ENCODE measurements around the gene TRIM2. TPM values are rescaled to one million over a fixed set of nuclear protein-coding genes. Genes with fewer than 3 reads are reported as not detected.

Gene TRIM2
- total RNA-seq, 1 experiment from 2014 or later, result 41.4 TPM

DNA sequence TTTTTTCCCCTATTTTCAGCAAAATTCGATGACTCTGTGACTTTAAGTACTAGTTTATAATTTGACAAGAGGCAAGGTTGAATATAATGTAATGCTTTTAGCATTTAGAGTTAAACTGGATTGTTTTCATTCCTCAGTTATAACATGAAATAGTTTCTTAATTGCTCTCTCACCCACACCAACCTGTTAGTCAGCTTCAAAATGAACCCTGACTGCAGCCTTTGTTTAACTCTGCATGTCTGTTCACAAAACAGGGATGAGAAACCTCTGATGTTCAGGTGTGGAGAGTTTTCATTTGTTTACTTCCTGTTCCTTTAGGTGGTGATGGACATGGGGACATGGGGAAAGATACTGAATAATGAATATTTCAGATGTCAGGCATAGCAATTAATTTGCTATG is 90.4 kb downstream of the TRIM2 start:
- H4K20me1 ChIP-seq (ENCODE audit: insufficient read depth), result no peaks in the 10 kb centered on the region; the same call in 1 of the 2 replicates
- no peak for DNase-seq (ENCODE audit: low read depth, low spot score)
- H3K9me3 ChIP-seq (ENCODE audit: control insufficient read depth in 1 of 2, insufficient read depth in 1 of 2, low read depth in 1 of 2, low read length in 2 of 2), result no peaks in the 10 kb centered on the region; a peak in 1 of 4 replicates
- RAD21 ChIA-PET (ENCODE audit: low non-redundant PET in 1 of 2, low total read pairs in 2 of 2, uncharacterized antibody in 2 of 2, unreplicated experiment in 2 of 2), result no interaction called here
- POLR2A ChIA-PET, result no interaction called here
- no peak overlapping the region for H3K27ac ChIP-seq (ENCODE audit: low read depth, low read length)
- intact Hi-C loops (cut with micrococcal nuclease), result no loop called here
- no peak overlapping the region for H3K4me3 ChIP-seq (replicated peaks in 1 of 2; ENCODE audit: low read depth in 1 of 2, low read length in 2 of 2)
- H3K79me2 ChIP-seq (ENCODE audit: insufficient read depth, low read length), result no peaks in the 10 kb centered on the region
- TF ChIP-seq SIN3A (IDR thresholded peaks at IDR 0.05; ENCODE audit: low read depth) (no peak), RAD21 (IDR thresholded peaks at IDR 0.05; ENCODE audit: low read depth) (no peak), POLR2AphosphoS5 (IDR thresholded peaks at IDR 0.05; ENCODE audit: low read depth, low read length) (no peak), EGR1 (IDR thresholded peaks at IDR 0.05; ENCODE audit: low read depth) (no peak), POLR2A (IDR thresholded peaks at IDR 0.05; ENCODE audit: borderline replicate concordance, extremely low read depth, insufficient read depth, insufficient read length) (no peak)
- TF ChIP-seq, protein P1, sequence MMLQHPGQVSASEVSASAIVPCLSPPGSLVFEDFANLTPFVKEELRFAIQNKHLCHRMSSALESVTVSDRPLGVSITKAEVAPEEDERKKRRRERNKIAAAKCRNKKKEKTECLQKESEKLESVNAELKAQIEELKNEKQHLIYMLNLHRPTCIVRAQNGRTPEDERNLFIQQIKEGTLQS (IDR thresholded peaks at IDR 0.05), result no peak
- TF ChIP-seq, protein P2, sequence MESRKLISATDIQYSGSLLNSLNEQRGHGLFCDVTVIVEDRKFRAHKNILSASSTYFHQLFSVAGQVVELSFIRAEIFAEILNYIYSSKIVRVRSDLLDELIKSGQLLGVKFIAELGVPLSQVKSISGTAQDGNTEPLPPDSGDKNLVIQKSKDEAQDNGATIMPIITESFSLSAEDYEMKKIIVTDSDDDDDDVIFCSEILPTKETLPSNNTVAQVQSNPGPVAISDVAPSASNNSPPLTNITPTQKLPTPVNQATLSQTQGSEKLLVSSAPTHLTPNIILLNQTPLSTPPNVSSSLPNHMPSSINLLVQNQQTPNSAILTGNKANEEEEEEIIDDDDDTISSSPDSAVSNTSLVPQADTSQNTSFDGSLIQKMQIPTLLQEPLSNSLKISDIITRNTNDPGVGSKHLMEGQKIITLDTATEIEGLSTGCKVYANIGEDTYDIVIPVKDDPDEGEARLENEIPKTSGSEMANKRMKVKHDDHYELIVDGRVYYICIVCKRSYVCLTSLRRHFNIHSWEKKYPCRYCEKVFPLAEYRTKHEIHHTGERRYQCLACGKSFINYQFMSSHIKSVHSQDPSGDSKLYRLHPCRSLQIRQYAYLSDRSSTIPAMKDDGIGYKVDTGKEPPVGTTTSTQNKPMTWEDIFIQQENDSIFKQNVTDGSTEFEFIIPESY (IDR thresholded peaks at IDR 0.05; ENCODE audit: extremely low read depth, insufficient replicate concordance, low read length), result no peak
- no peaks in the 10 kb centered on the region for H3K9me2 ChIP-seq (ENCODE audit: insufficient read depth)
- H3K36me3 ChIP-seq (ENCODE audit: control insufficient read depth in 1 of 2, insufficient read depth in 2 of 2, low read length in 2 of 2), result no peaks in the 10 kb centered on the region
- H2AFZ ChIP-seq (ENCODE audit: low read depth, low read length, poor library complexity, severe bottlenecking), result no peak overlapping the region
- H3K4me1 ChIP-seq (ENCODE audit: control insufficient read depth in 1 of 2, insufficient read depth in 2 of 2, low read length in 2 of 2), result no peaks in the 10 kb centered on the region
- ATAC-seq, result no peak
- BruUV-seq (replicated peaks), result no TSS peak
- H3K4me2 ChIP-seq (ENCODE audit: low read length), result no peak overlapping the region
- H3K27me3 ChIP-seq (ENCODE audit: insufficient read depth, low read length), result no peaks in the 10 kb centered on the region
- H3K9ac ChIP-seq (ENCODE audit: low read length), result no peak overlapping the region
- CTCF ChIA-PET, result interaction anchor here (0.6 kb wide), 1 partner anchor 62 kb away, joined by 3 read pairs; no protein-coding TSS in a partner anchor

GRCh38 chr4:153295131-153295755 is 91.0 kb downstream of the TRIM2 start:
- Histone ChIP-seq H3K27ac (ENCODE audit: low read depth, low read length) (no peak overlapping the region), H3K27me3 (ENCODE audit: insufficient read depth, low read length) (no peaks in the 10 kb centered on the region)
- no peak for TF ChIP-seq SP1 (IDR thresholded peaks at IDR 0.05; ENCODE audit: low read depth)
- TF ChIP-seq, protein P2 (IDR thresholded peaks at IDR 0.05; ENCODE audit: extremely low read depth, insufficient replicate concordance, low read length), result no peak
- no peak for TF ChIP-seq CEBPB (IDR thresholded peaks at IDR 0.05; ENCODE audit: low read depth)
- TF ChIP-seq, protein P1 (IDR thresholded peaks at IDR 0.05), result no peak
- TF ChIP-seq JUND (IDR thresholded peaks at IDR 0.05), result no peak
- no peak for TF ChIP-seq FOSL1 (IDR thresholded peaks at IDR 0.05; ENCODE audit: low read depth)
- no peak for TF ChIP-seq ZNF274 (IDR thresholded peaks at IDR 0.05; ENCODE audit: low read depth, low read length)
- no peak for TF ChIP-seq POLR2AphosphoS5 (IDR thresholded peaks at IDR 0.05; ENCODE audit: low read depth, low read length)
- TF ChIP-seq, protein P3, sequence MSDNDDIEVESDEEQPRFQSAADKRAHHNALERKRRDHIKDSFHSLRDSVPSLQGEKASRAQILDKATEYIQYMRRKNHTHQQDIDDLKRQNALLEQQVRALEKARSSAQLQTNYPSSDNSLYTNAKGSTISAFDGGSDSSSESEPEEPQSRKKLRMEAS (IDR thresholded peaks at IDR 0.05), result no peak
- no peak for TF ChIP-seq SRF (IDR thresholded peaks at IDR 0.05; ENCODE audit: low read depth)
- TF ChIP-seq CBX3 (IDR thresholded peaks at IDR 0.05; ENCODE audit: low read depth), result no peak
- no peak for TF ChIP-seq RAD21 (IDR thresholded peaks at IDR 0.05; ENCODE audit: low read depth)

More at GRCh38 chr4:153295131-153295755, 91.0 kb downstream of the TRIM2 start:
- Histone ChIP-seq H3K4me2 (ENCODE audit: low read length) (no peak overlapping the region), H3K9me3 (ENCODE audit: control insufficient read depth in 1 of 2, insufficient read depth in 1 of 2, low read depth in 1 of 2, low read length in 2 of 2) (peaks cover 0 to 3% of the 10 kb centered on the region in 2 experiments; a peak in 1 of 4 replicates), H2AFZ (ENCODE audit: low read depth, low read length, poor library complexity, severe bottlenecking) (no peak overlapping the region), H3K4me3 (replicated peaks in 1 of 2; ENCODE audit: low read depth in 1 of 2, low read length in 2 of 2) (no peak overlapping the region), H3K4me1 (ENCODE audit: control insufficient read depth in 1 of 2, insufficient read depth in 2 of 2, low read length in 2 of 2) (no peaks in the 10 kb centered on the region), H3K36me3 (ENCODE audit: control insufficient read depth in 1 of 2, insufficient read depth in 2 of 2, low read length in 2 of 2) (no peaks in the 10 kb centered on the region), H3K79me2 (ENCODE audit: insufficient read depth, low read length) (no peaks in the 10 kb centered on the region), H4K20me1 (ENCODE audit: insufficient read depth) (no peaks in the 10 kb centered on the region; the same call in 1 of the 2 replicates), H3K9me2 (ENCODE audit: insufficient read depth) (no peaks in the 10 kb centered on the region), H3K9ac (ENCODE audit: low read length) (no peak overlapping the region)
- CTCF ChIA-PET, result no interaction called here
- RAD21 ChIA-PET (ENCODE audit: low non-redundant PET in 1 of 2, low total read pairs in 2 of 2, uncharacterized antibody in 2 of 2, unreplicated experiment in 2 of 2), result no interaction called here
- ATAC-seq (no peak), DNase-seq (ENCODE audit: low read depth, low spot score) (no peak)
- POLR2A ChIA-PET, result no interaction called here
- no TSS peak for BruUV-seq (replicated peaks)
- intact Hi-C loops (cut with micrococcal nuclease), result no loop called here

All from HCT116 (cell line).